Endometrial microvascular endothelial cells (primary cell): ENCODE measurements around the gene GRIN3B. TPM values are rescaled to one million over a fixed set of nuclear protein-coding genes. Genes with fewer than 3 reads are reported as not detected.

Experiments used
- in situ Hi-C: cut with HindIII; loops from 2 replicates; pipeline ENCODE4 v1.10.0; 2017; ENCODE audit warnings: low sequenced_read_pairs, low pct_unique_long_range_greater_than_20kb; ENCODE audit errors: inconsistent ontology term
- total RNA-seq: library from RNA; depleted of rRNA; stranded (reverse); fragments of >200 nt; gene quantifications from one replicate; pipeline ENCODE4 v1.2.3, GENCODE V29; 2015; ENCODE audit errors: inconsistent ontology term

The GRIN3B gene
- total RNA-seq, 1 donor from 2014 or later, result not detected

DNA sequence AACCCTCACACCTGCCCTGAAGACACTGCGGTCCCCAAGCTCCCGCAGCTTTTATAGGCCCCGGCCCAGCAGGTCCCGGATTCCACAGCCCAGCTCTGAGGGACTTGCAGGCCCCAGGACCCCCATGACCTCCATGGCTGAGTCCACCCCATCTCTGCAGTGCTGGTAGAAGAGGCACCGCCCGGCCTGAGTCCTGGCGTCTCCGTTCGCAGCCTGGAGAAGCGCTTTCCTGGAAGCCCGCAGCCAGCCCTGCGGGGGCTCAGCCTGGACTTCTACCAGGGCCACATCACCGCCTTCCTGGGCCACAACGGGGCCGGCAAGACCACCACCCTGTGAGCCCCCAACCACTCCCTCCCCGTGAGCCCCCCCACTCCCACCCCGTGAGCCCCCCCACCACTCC, 48.9 kb downstream of the GRIN3B start:
- in situ Hi-C loops, result no loop called here

- in situ Hi-C loops, result no loop called here
These were observed 49.6 kb downstream of the GRIN3B start for GRCh38 chr19:1049800-1050199.

DNA sequence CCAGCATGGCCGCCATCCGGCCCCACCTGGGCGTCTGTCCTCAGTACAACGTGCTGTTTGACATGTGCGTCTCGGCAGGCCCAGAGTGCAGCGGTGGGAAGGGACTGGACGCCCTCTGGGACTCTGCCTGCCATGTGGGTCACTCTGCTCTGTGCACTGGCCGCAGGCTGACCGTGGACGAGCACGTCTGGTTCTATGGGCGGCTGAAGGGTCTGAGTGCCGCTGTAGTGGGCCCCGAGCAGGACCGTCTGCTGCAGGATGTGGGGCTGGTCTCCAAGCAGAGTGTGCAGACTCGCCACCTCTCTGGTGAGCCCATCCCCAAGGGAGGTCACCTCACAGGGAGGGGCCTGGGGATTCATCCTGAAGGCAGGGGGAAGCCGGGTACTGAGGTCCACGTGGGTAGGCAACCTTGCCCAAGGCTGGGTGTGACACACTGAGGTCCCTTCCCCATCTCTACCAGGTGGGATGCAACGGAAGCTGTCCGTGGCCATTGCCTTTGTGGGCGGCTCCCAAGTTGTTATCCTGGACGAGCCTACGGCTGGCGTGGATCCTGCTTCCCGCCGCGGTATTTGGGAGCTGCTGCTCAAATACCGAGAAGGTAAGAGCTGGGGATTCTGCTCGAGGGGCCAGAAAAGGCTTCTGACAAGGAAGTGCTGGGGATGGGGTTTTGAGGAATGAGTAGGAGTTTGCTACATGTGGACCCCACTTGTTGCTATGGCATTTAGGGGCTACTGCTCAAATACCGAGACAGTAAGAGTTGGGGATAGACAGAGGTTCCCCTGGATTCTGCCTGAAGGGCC, 51.0 kb downstream of the GRIN3B start:
- in situ Hi-C loops, result no loop called here

DNA sequence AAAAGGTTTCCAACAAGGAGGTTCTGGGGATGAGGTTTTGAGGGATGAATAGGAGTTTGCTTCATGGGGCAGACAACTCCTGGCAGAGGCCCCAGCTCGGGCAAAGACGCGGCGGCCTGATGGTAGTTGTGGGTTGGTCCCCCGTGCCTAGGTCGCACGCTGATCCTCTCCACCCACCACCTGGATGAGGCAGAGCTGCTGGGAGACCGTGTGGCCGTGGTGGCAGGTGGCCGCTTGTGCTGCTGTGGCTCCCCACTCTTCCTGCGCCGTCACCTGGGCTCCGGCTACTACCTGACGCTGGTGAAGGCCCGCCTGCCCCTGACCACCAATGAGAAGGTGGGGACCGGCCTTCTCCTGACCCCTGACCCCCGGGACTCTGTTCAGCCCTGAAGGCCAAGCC, 51.6 kb downstream of the GRIN3B start:
- in situ Hi-C loops, result no loop called here

DNA sequence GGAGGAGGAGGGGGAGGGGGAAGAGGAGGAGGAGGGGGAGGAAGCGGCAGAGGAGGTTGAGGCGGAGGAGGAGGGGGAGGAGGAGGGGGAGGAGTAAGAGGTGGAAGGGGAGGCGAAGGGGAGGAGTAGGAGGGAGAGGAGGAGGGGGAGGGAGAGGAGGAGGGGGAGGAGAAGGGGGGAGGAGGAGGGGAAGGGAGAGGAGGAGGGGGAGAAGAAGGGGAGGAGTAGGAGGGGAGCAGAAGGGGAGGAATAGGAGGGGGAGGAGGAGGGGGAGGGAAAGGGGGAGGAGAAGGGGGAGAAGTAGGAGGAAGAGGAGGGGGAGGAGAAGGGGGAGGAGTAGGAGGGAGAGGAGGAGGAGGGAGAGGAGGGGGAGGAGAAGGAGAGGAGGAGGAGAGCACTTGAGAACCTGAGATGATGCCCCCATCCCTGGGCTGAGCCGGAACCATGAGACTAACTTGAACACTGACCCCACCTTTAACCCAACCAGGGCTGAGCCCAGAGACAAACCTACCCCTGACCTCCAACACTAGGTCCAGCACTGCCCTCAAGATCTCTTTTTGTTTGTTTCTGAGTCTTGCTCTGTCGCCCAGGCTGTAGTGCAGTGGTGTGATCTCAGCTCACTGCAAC, 52.2 kb downstream of the GRIN3B start:
- in situ Hi-C loops, result no loop called here

GRCh38 chr19:1053176-1054101, 53.2 kb downstream of the GRIN3B start:
- in situ Hi-C loops, result no loop called here

DNA sequence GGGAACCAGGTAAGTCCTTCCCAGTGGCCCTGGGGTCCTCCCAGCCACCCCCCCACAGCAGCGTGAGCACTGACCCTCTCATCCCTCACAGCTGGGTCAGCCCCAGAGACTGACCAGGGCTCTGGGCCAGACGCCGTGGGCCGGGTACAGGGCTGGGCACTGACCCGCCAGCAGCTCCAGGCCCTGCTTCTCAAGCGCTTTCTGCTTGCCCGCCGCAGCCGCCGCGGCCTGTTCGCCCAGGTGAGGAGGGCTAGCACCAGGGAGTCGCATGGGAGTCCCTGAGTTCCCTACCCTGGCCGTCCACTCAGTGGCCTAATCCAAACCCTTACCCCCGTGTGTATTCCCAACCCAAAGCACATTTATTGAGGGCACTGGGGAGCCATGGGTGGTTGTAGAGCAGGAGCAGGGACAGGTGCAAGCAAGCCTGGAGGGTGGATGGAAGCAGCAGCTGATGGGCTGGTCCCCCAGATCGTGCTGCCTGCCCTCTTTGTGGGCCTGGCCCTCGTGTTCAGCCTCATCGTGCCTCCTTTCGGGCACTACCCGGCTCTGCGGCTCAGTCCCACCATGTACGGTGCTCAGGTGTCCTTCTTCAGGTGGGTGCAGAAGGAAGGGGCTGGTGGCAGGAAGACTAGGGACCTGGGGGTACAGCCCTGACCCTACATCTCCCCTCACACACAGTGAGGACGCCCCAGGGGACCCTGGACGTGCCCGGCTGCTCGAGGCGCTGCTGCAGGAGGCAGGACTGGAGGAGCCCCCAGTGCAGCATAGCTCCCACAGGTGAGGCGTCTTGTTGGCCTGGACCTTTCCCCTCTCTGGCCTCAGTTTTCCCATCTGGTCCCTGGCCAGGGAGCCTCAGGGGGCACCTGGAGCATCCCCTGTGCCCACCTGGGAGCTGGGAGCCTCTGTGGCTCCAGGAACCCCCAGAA, 54.1 kb downstream of the GRIN3B start:
- in situ Hi-C loops, result no loop called here

DNA sequence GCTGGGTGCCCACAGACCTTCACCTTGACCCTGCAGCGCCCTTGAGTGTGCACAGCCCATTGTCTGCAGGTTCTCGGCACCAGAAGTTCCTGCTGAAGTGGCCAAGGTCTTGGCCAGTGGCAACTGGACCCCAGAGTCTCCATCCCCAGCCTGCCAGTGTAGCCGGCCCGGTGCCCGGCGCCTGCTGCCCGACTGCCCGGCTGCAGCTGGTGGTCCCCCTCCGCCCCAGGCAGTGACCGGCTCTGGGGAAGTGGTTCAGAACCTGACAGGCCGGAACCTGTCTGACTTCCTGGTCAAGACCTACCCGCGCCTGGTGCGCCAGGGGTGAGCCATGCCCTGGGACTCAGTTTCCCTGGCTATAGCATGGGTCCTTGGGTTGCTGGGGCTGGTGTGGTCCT, 54.8 kb downstream of the GRIN3B start:
- in situ Hi-C loops, result no loop called here

DNA sequence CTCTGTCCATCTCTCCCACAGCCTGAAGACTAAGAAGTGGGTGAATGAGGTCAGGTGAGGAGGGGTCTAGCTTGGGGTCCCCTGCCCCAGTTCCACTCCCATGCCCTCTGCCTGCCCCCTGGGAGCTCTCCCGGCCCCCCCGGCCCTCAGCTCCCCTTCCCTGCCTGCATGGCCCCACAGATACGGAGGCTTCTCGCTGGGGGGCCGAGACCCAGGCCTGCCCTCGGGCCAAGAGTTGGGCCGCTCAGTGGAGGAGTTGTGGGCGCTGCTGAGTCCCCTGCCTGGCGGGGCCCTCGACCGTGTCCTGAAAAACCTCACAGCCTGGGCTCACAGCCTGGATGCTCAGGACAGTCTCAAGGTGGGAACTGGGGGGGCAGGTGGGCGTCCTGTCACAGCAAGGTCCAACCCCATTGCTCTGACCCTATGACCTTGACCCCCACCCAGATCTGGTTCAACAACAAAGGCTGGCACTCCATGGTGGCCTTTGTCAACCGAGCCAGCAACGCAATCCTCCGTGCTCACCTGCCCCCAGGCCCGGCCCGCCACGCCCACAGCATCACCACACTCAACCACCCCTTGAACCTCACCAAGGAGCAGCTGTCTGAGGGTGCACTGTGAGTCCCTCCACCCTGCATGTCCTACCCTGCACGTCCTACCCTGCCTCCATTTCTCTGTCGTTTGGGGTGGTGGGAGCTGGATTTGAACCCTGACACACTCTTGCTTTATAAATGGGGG, 55.8 kb downstream of the GRIN3B start:
- in situ Hi-C loops, result no loop called here

DNA sequence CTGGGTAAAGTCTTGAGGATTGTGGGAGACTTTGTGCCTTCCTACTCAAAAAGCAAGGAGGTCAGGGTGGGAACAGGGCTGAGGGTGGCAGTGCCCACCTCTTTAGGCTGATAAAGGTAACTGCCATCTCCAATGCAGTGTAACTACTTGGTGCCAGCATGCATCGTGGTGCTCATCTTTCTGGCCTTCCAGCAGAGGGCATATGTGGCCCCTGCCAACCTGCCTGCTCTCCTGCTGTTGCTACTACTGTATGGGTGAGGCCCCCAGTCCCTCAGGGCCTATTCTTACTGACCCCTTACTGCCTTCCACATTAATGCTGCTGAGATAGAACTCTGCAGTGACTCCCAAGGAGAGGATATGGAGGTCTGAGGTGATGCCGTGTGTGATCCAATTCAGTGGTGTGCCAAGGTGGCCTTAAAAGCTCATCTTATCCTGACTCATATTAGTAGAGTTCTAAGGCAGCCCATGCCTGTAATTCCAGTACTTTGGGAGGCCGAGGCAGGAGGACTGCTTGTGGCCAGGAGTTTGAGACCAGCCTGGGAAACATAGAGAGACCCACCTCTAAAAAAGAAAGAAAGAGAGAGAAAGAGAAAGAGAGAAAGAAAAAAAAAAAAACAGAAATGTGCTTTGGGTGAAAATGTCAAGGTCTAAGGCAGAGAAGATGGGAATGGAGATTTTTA, 57.1 kb downstream of the GRIN3B start:
- in situ Hi-C loops, result no loop called here

DNA sequence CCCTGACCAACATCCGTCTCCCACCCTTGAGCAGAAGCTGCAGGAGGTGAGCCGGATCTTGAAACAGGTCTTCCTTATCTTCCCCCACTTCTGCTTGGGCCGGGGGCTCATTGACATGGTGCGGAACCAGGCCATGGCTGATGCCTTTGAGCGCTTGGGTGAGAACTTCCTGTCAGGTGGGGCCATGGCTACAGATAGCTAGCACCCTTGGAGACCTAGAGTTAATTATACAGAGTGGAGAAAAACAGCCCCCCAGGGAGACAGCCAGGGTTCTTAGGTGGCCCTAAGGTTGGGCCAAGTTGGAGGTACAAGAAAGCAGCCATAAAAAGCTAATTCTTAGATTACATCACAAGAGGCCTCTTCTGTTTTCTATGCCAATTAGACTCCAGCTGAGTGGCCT, 57.9 kb downstream of the GRIN3B start:
- in situ Hi-C loops, result no loop called here

Other genes starting within 250 kb of the GRIN3B start
- gene MISP, start 249.3 kb upstream of the GRIN3B start, total RNA-seq, result not detected
- 307 TPM for gene PTBP1, start 203.0 kb upstream of the GRIN3B start, total RNA-seq
- gene PLPPR3, start 178.5 kb upstream of the GRIN3B start, total RNA-seq, result 1.5 TPM
- gene AZU1, start 172.6 kb upstream of the GRIN3B start, total RNA-seq, result not detected
- gene PRTN3, start 159.4 kb upstream of the GRIN3B start, total RNA-seq, result not detected
- gene ELANE, start 148.1 kb upstream of the GRIN3B start, total RNA-seq, result not detected
- gene CFD, start 140.8 kb upstream of the GRIN3B start, total RNA-seq, result 5.4 TPM
- gene MED16, start 107.2 kb upstream of the GRIN3B start, total RNA-seq, result 48.9 TPM
- gene RNU6-9, start 106.9 kb upstream of the GRIN3B start, total RNA-seq, result not detected
- gene R3HDM4, start 87.2 kb upstream of the GRIN3B start, total RNA-seq, result 52.3 TPM
- gene KISS1R, start 83.1 kb upstream of the GRIN3B start, total RNA-seq, result not detected
- 9.1 TPM for gene ARID3A, start 74.4 kb upstream of the GRIN3B start, total RNA-seq
- gene WDR18, start 16.1 kb upstream of the GRIN3B start, total RNA-seq, result 49.7 TPM
- 124 TPM for gene TMEM259, start 20.7 kb downstream of the GRIN3B start, total RNA-seq
- not detected for gene RNU6-2, start 21.1 kb downstream of the GRIN3B start, total RNA-seq
- gene CNN2, start 26.2 kb downstream of the GRIN3B start, total RNA-seq, result 237 TPM
- gene ABCA7, start 39.7 kb downstream of the GRIN3B start, total RNA-seq, result 1.8 TPM
- gene ARHGAP45, start 66.7 kb downstream of the GRIN3B start, total RNA-seq, result 14.0 TPM
- gene POLR2E, start 95.0 kb downstream of the GRIN3B start, total RNA-seq, result 304 TPM
- 459 TPM for gene GPX4, start 103.6 kb downstream of the GRIN3B start, total RNA-seq
- 33.0 TPM for gene SBNO2, start 173.8 kb downstream of the GRIN3B start, total RNA-seq
- 67.1 TPM for gene STK11, start 205.4 kb downstream of the GRIN3B start, total RNA-seq
- 0.74 TPM for gene CBARP, start 237.6 kb downstream of the GRIN3B start, total RNA-seq
- gene ATP5F1D, start 241.3 kb downstream of the GRIN3B start, total RNA-seq, result 75.4 TPM
- gene MIDN, start 248.2 kb downstream of the GRIN3B start, total RNA-seq, result 13.8 TPM